Measurements from ENCODE around the gene YES1.

The YES1 gene

GRCh38 chr18:816869-817268 lies 4.8 kb upstream of the YES1 start:
- DNase-seq = no peak
- Histone ChIP-seq H3F3A (ENCODE audit: insufficient read depth, low read length) (peaks cover 8% of the 10 kb centered on the region; the same call in 1 of the 2 replicates), H3K9me2 (replicated peaks; ENCODE audit: insufficient read depth, low read length) (no peaks in the 10 kb centered on the region), H3K4me1 (ENCODE audit: low read length) (no peaks in the 10 kb centered on the region), H3K79me2 (ENCODE audit: low read length) (no peaks in the 10 kb centered on the region), H3K4me3 (ENCODE audit: low read length) (no peak overlapping the region), H2AFZ (ENCODE audit: low read length) (no peak overlapping the region), H3K9ac (ENCODE audit: low read length) (no peak overlapping the region), H3K27ac (ENCODE audit: low read length) (no peak overlapping the region), H3K4me2 (ENCODE audit: low read depth, low read length) (no peak overlapping the region), H3K9me3 (replicated peaks; ENCODE audit: insufficient read depth, low read length) (no peaks in the 10 kb centered on the region), H3K27me3 (replicated peaks; ENCODE audit: insufficient read depth, low read length) (no peaks in the 10 kb centered on the region), H3K36me3 (replicated peaks; ENCODE audit: insufficient read depth, low read length) (no peaks in the 10 kb centered on the region), H4K20me1 (ENCODE audit: insufficient read depth, low read length) (no peaks in the 10 kb centered on the region)
- TF ChIP-seq EZH2 (optimal IDR thresholded peaks at IDR 0.05; ENCODE audit: low read depth, low read length) = no peak
- TF ChIP-seq CTCF (IDR thresholded peaks at IDR 0.05; ENCODE audit: low read length) = no peak
- no peak for TF ChIP-seq EZH2phosphoT487 (IDR thresholded peaks at IDR 0.05; ENCODE audit: low read length)

- Histone ChIP-seq H3K4me3 (ENCODE audit: low read length) (no peak overlapping the region), H3K4me2 (ENCODE audit: low read depth, low read length) (no peak overlapping the region), H3K9me2 (replicated peaks; ENCODE audit: insufficient read depth, low read length) (no peaks in the 10 kb centered on the region), H3K9me3 (replicated peaks; ENCODE audit: insufficient read depth, low read length) (no peaks in the 10 kb centered on the region), H3K27ac (ENCODE audit: low read length) (no peak overlapping the region), H4K20me1 (ENCODE audit: insufficient read depth, low read length) (no peaks in the 10 kb centered on the region; the same call in 1 of the 2 replicates), H3K36me3 (replicated peaks; ENCODE audit: insufficient read depth, low read length) (no peaks in the 10 kb centered on the region), H3K4me1 (ENCODE audit: low read length) (no peaks in the 10 kb centered on the region), H2AFZ (ENCODE audit: low read length) (no peak overlapping the region), H3F3A (ENCODE audit: insufficient read depth, low read length) (peaks cover 10% of the 10 kb centered on the region), H3K79me2 (ENCODE audit: low read length) (no peaks in the 10 kb centered on the region), H3K27me3 (replicated peaks; ENCODE audit: insufficient read depth, low read length) (no peaks in the 10 kb centered on the region), H3K9ac (ENCODE audit: low read length) (no peak overlapping the region)
- TF ChIP-seq EZH2phosphoT487 (IDR thresholded peaks at IDR 0.05; ENCODE audit: low read length) (no peak), CTCF (IDR thresholded peaks at IDR 0.05; ENCODE audit: low read length) (no peak), EZH2 (optimal IDR thresholded peaks at IDR 0.05; ENCODE audit: low read depth, low read length) (no peak)
- DNase-seq = no peak
These were observed 4.1 kb upstream of the YES1 start for GRCh38 chr18:816088-816653.

DNA sequence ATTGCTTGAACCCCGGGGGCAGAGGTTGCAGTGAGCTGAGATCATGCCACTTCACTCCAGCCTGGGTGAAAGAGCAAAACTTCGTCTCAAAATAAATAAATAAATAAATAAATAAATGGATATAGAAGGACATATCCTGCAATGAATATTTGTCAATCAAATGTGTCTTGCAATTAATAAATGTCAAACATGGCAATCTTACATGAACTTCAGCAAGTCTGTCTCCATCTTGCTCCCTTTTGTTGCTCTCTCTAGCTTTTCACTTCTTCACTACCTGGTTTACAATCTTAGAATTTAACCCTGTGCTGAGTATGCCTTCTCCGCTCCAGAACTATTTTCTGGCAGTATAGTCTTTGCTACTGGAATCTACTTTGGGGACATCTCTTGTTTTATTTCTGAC lies 3.3 kb upstream of the YES1 start:
- Histone ChIP-seq H3K79me2 (ENCODE audit: low read length) (no peaks in the 10 kb centered on the region), H3K4me1 (ENCODE audit: low read length) (peaks cover 6% of the 10 kb centered on the region; the same call in 1 of the 2 replicates), H4K20me1 (ENCODE audit: insufficient read depth, low read length) (no peaks in the 10 kb centered on the region; the same call in 1 of the 2 replicates), H3K27ac (ENCODE audit: low read length) (no peak overlapping the region), H3K9ac (ENCODE audit: low read length) (no peak overlapping the region), H3K9me2 (replicated peaks; ENCODE audit: insufficient read depth, low read length) (no peaks in the 10 kb centered on the region), H3K27me3 (replicated peaks; ENCODE audit: insufficient read depth, low read length) (no peaks in the 10 kb centered on the region), H3K36me3 (replicated peaks; ENCODE audit: insufficient read depth, low read length) (no peaks in the 10 kb centered on the region), H3K4me2 (ENCODE audit: low read depth, low read length) (no peak overlapping the region), H3F3A (ENCODE audit: insufficient read depth, low read length) (peaks cover 17% of the 10 kb centered on the region), H2AFZ (ENCODE audit: low read length) (no peak overlapping the region), H3K4me3 (ENCODE audit: low read length) (no peak overlapping the region), H3K9me3 (replicated peaks; ENCODE audit: insufficient read depth, low read length) (no peaks in the 10 kb centered on the region)
- no peak for TF ChIP-seq EZH2phosphoT487 (IDR thresholded peaks at IDR 0.05; ENCODE audit: low read length)
- TF ChIP-seq EZH2 (optimal IDR thresholded peaks at IDR 0.05; ENCODE audit: low read depth, low read length) = no peak
- no peak for TF ChIP-seq CTCF (IDR thresholded peaks at IDR 0.05; ENCODE audit: low read length)
- DNase-seq = no peak

Measured in MM.1S (cell line).